ENCODE results near the gene OR5T2.
"Not testable (repeated sequence)": the region's sequence is repeated elsewhere in the genome, so short reads cannot be mapped to it uniquely, and the experiment has no call there.

Gene OR5T2

GRCh38 chr11:56234155-56234554, at the start of gene OR5T2:
OR5T2 (minus strand) TSS chr11:56234255; CDS start chr11:56233062, 1,193 bp downstream.
- DNase-seq = no peak

GRCh38 chr11:56273854-56274253, 39.8 kb upstream of the OR5T2 start, which contains the start of gene OR5T1:
OR5T1 (plus strand) TSS chr11:56274154; CDS start chr11:56275639, 1,485 bp downstream.
- no peak for DNase-seq

- DNase-seq = no peak
Observed at GRCh38 chr11:56271092-56271491, 37.0 kb upstream of the OR5T2 start.

GRCh38 chr11:56251954-56252353, 17.9 kb upstream of the OR5T2 start, which contains the start of gene OR5T3:
OR5T3 (plus strand) TSS chr11:56252254; CDS start chr11:56252254, 0 bp downstream.
- no peak for DNase-seq

GRCh38 chr11:56219735-56220134, 14.3 kb downstream of the OR5T2 start:
- DNase-seq = not testable (repeated sequence)

GRCh38 chr11:56214537-56214936, 19.5 kb downstream of the OR5T2 start:
- DNase-seq = no peak

GRCh38 chr11:56207790-56208189, 26.3 kb downstream of the OR5T2 start:
- no peak for DNase-seq

GRCh38 chr11:56197367-56197766, 36.7 kb downstream of the OR5T2 start:
- no peak for DNase-seq

- no peak for DNase-seq
Observed at GRCh38 chr11:56196705-56197104, 37.4 kb downstream of the OR5T2 start.

- no peak for DNase-seq
Observed at GRCh38 chr11:56188602-56189001, 45.5 kb downstream of the OR5T2 start.

- no peak for DNase-seq
Observed at GRCh38 chr11:56183459-56183858, 50.6 kb downstream of the OR5T2 start.

All from stimulated activated CD4-positive, alpha-beta T cell treated with anti-CD3 and anti-CD28 coated beads, Interleukin-1b, Interleukin-23, amount 100 ng/mL, for 48 hours (primary cell).